T-cell (primary cell): ENCODE data around the gene CFD. TPM values are rescaled to one million over a fixed set of nuclear protein-coding genes. Genes with fewer than 3 reads are reported as not detected.

Experiments
- ATAC-seq, 4 experiments: fragments of 200-7000 bp in 3 of 4; fragments of 150-1000 bp in 1 of 4; cut with Tn5 transposase; replicated peaks in 1 of 4; 1 replicate in 3 of 4; 2 replicates in 1 of 4; pipeline ENCODE4 v1.10.0; 2021; ENCODE audit warnings: moderate library complexity in 3 of 4, mild to moderate bottlenecking in 2 of 4, moderate number of reproducible peaks in 1 of 4
- CTCF ChIA-PET, 2 donors: fragments of 300-600 bp; sonication (Branson Sonifier 250); formaldehyde crosslinking; loops; one replicate each; lab custom pipeline; 2022; ENCODE audit warnings: antibody characterized with exemption in 2 of 2; lab: Charles Lee
- POLR2A ChIA-PET, 2 donors: fragments of 300-600 bp; sonication (Branson Sonifier 250); formaldehyde crosslinking; loops; one replicate each; lab custom pipeline; 2022; ENCODE audit warnings: antibody characterized with exemption in 2 of 2; lab: Charles Lee
- DNase-seq, 35 experiments: peaks; one replicate each; pipeline versions ENCODE4 v3.0.0 to v3.0.0-alpha.2; 2013 to 2023
- H3K27ac ChIP-seq: one replicate; pipeline ENCODE4 v1.5.1; 2013; ENCODE audit warnings: low read length
- H3K27me3 ChIP-seq, 2 experiments: replicated peaks in 1 of 2; 1 replicate in 1 of 2; 2 replicates in 1 of 2; pipeline versions ENCODE4 v1.6.1 to v1.7.0; 2013; ENCODE audit warnings: low read length in 1 of 2, mixed read lengths in 1 of 2; ENCODE audit not compliant: control insufficient read depth in 2 of 2, insufficient read depth in 2 of 2; ENCODE audit errors: extremely low read depth in 1 of 2
- H3K36me3 ChIP-seq, 2 donors: 1 replicate in 1 of 2; 2 replicates in 1 of 2; pipeline versions ENCODE4 v1.6.1 to v1.7.0; 2013; ENCODE audit warnings: low read length in 1 of 2; ENCODE audit not compliant: control insufficient read depth in 2 of 2, insufficient read depth in 1 of 2; ENCODE audit errors: extremely low read depth in 1 of 2
- H3K4me1 ChIP-seq, 2 experiments: 1 replicate in 1 of 2; 2 replicates in 1 of 2; pipeline versions ENCODE4 v1.6.1 to v1.7.0; 2013; ENCODE audit warnings: low read length in 2 of 2, mixed read lengths in 1 of 2; ENCODE audit not compliant: insufficient read depth in 2 of 2, control insufficient read depth in 1 of 2; ENCODE audit errors: extremely low read depth in 1 of 2
- H3K4me3 ChIP-seq, 2 donors: 1 replicate in 1 of 2; 2 replicates in 1 of 2; pipeline versions ENCODE4 v1.5.1 to v1.7.0; 2013; ENCODE audit warnings: mild to moderate bottlenecking in 2 of 2, low read length in 1 of 2, moderate library complexity in 1 of 2; ENCODE audit not compliant: control insufficient read depth in 1 of 2; ENCODE audit errors: extremely low read depth in 1 of 2
- H3K9me3 ChIP-seq: 2 replicates; pipeline ENCODE4 v1.7.0; 2013
- H3K27ac Mint-ChIP-seq, 2 donors: one replicate each; pipeline ENCODE4 v1.8.0; 2020 to 2021; ENCODE audit warnings: mild to moderate bottlenecking in 2 of 2, mixed read lengths in 2 of 2
- H3K27me3 Mint-ChIP-seq, 2 donors: one replicate each; pipeline ENCODE4 v1.8.0; 2021 to 2022; ENCODE audit warnings: mixed read lengths in 2 of 2
- H3K36me3 Mint-ChIP-seq: one replicate; pipeline ENCODE4 v1.8.0; 2021; ENCODE audit warnings: mixed read lengths
- H3K4me1 Mint-ChIP-seq, 3 donors: one replicate each; pipeline ENCODE4 v1.8.0; 2020 to 2022; ENCODE audit warnings: mixed read lengths in 3 of 3, mild to moderate bottlenecking in 1 of 3
- H3K4me3 Mint-ChIP-seq, 3 donors: one replicate each; pipeline ENCODE4 v1.8.0; 2020 to 2022; ENCODE audit warnings: mild to moderate bottlenecking in 3 of 3, mixed read lengths in 3 of 3, moderate library complexity in 3 of 3
- H3K9me3 Mint-ChIP-seq, 3 donors: one replicate each; pipeline ENCODE4 v1.8.0; 2020 to 2022; ENCODE audit warnings: mixed read lengths in 3 of 3
- WGBS: methylation state at CpG from one replicate; pipeline ENCODE4 v1.1.5; 2013; ENCODE audit warnings: missing lambda C conversion rate; ENCODE audit not compliant: insufficient coverage; 5-methylcytosine and 5-hydroxymethylcytosine counted together
- total RNA-seq, 35 experiments: library from RNA in 6 of 35; stranded (reverse) in 6 of 35; fragments of 120-200 nt in 1 of 35; gene quantifications; one replicate each; pipeline versions ENCODE4 v1.2.1 to v1.2.4 and lab custom pipeline; 2013 to 2026

The CFD gene
- total RNA-seq (10 to 100 TPM in 1 of 5 donors, 1 to 10 TPM in 4; 2.8 to 10.3 (median 5.6) TPM), total RNA-seq (lab: John Stamatoyannopoulos, UW) (0.25 to 13.5 (median 1.6) reads per million in 29 experiments)
- 1.6 TPM for total RNA-seq (2013)

DNA sequence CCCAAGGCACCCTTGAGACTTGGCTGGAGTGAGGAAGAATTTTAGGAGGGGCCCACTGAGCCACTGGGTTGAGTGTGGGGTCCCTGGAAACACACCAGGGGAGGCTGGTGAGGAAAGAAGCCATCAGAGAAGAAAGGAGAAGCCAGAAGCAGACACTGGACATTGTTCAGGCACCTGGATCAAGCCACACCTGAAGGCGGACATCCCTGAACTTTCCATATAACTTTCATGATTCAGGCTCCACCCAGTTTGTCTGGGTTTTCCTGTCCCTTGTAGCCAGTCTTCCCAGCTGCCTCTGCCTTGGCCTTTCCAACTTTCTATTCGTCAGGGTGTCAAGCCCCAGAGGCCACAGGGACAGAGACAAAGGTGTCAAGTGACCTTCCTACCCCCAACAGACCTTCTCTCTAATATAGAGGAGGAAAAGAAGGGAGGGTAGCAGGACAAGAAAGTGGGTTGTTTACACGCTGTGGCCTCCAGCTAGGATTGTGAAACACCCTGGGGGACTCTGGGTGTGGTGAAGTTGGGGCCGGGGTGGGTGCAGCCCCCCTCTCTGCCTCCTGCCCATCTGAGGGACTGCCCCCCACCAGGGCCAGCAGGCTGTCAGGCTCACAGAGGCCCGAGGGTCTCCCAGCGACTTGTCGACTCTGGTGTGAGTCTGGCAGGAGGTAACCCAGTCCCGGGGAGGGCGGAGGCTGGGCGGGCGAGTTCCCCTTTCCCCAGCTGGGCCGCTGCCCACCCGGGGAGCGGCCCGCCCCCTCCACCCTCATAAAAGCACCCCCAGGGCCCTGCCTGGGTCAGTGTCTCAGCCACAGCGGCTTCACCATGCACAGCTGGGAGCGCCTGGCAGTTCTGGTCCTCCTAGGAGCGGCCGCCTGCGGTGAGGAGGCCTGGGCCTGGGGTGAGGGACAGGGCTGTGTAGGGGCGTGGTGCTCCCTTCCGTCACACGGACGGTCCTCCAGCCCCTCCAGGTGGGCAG, at the start of gene CFD:
Gene CFD (plus strand): TSS at position 797 of the 976 bp plus-strand sequence. CDS start 26 bp downstream, at position 823.
- 31% methylated on average over 15 of the region's 24 CpGs for WGBS
- Histone ChIP-seq H3K4me1 (peaks cover 7 to 37% of the 10 kb centered on the region in 2 experiments), H3K27me3 (peaks cover 0 to 59% of the 10 kb centered on the region in 2 experiments), H3K27ac (no peak within 1 kb of the TSS), H3K9me3 (no peaks in the 10 kb centered on the region), H3K4me3 (peak within 1 kb of the TSS in 1 of 2 donors; percentile 23), H3K36me3 (no peaks in the 10 kb centered on the region)
- ATAC-seq: no peak
- H3K36me3 Mint-ChIP-seq: no peaks in the 10 kb centered on the region
- H3K9me3 Mint-ChIP-seq: no peaks in the 10 kb centered on the region
- no peak within 1 kb of the TSS for H3K27ac Mint-ChIP-seq
- ChIA-PET CTCF (interaction anchor here in 1 of 2 donors (0.6 to 1.2 kb wide), 2 partner anchors 61 to 138 kb away, joined by 4 to 9 read pairs; no protein-coding TSS in a partner anchor), POLR2A (interaction anchor here (0.6 kb wide), 2 partner anchors 48 to 59 kb away, joined by 3 to 6 read pairs; no protein-coding TSS in a partner anchor)
- H3K27me3 Mint-ChIP-seq: peaks cover 0 to 9% of the 10 kb centered on the region in 2 donors
- peak within 1 kb of the TSS; percentile 13 to 28 (median 17) for H3K4me3 Mint-ChIP-seq
- peak in 2 of 35 experiments; percentile 28 to 54 for DNase-seq
- peaks cover 17 to 21% (median 19%) of the 10 kb centered on the region in 3 donors for H3K4me1 Mint-ChIP-seq

DNA sequence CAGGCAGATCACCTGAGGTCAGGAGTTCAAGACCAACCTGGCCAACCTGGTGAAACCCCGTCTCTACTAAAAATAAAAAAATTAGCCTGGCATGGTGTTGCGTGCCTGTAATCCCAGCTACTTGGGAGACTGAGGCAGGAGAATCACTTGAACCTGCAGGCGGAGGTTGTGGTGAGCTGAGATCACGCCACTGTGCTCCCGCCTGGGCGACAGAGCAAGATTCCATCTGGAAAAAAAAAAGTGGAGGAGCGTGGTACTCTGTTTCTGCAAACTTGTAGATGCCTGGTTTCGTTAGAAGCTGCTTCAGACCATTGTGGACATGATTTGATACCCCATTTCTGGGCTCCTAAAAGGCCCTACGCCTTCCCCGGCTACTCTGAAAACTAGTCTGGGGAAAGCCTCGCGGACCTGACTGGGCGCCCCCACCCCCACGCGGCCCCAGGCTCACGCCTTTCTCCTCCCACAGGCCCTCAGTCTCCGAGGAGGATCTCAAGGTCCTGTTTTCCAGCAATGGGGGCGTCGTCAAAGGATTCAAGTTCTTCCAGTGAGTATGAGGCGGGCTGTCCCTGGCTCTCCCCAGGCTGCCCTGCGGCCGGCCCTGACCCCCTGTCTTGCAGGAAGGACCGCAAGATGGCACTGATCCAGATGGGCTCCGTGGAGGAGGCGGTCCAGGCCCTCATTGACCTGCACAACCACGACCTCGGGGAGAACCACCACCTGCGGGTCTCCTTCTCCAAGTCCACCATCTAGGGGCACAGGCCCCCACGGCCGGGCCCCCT, 49.2 kb upstream of the CFD start:
- no peaks in the 10 kb centered on the region for H3K9me3 Mint-ChIP-seq
- ATAC-seq (no peak), DNase-seq (no peak)
- POLR2A ChIA-PET: interaction anchor here in 1 of 2 donors (0.6 kb wide), 1 partner anchor 176 kb away, joined by 7 read pairs; no protein-coding TSS in a partner anchor
- H3K27ac ChIP-seq: no peak overlapping the region
- CTCF ChIA-PET: no interaction called here
- no peak overlapping the region for H3K27ac Mint-ChIP-seq
- H3K4me3 ChIP-seq: no peak overlapping the region
- peaks cover 7 to 11% (median 9%) of the 10 kb centered on the region in 3 donors for H3K4me1 Mint-ChIP-seq
- H3K36me3 Mint-ChIP-seq: peaks cover 19% of the 10 kb centered on the region
- H3K9me3 ChIP-seq: no peaks in the 10 kb centered on the region
- no peaks in the 10 kb centered on the region for H3K4me1 ChIP-seq
- H3K27me3 Mint-ChIP-seq: no peaks in the 10 kb centered on the region
- H3K36me3 ChIP-seq: peaks cover 65 to 67% of the 10 kb centered on the region in 2 donors
- H3K27me3 ChIP-seq: no peaks in the 10 kb centered on the region
- 95% methylated on average over 29 of the region's 30 CpGs for WGBS
- H3K4me3 Mint-ChIP-seq: no peak overlapping the region

- ATAC-seq (no peak), DNase-seq (no peak)
- Mint-ChIP-seq H3K4me3 (no peak overlapping the region), H3K4me1 (peaks cover 7 to 11% (median 9%) of the 10 kb centered on the region in 3 donors), H3K36me3 (peaks cover 22% of the 10 kb centered on the region), H3K27me3 (no peaks in the 10 kb centered on the region), H3K9me3 (no peaks in the 10 kb centered on the region), H3K27ac (no peak overlapping the region)
- CTCF ChIA-PET: no interaction called here
- Histone ChIP-seq H3K27ac (no peak overlapping the region), H3K36me3 (peaks cover 58 to 61% of the 10 kb centered on the region in 2 donors), H3K9me3 (no peaks in the 10 kb centered on the region), H3K4me3 (no peak overlapping the region), H3K27me3 (no peaks in the 10 kb centered on the region), H3K4me1 (no peaks in the 10 kb centered on the region)
- WGBS: 93% methylated on average over 20 of the region's 25 CpGs
- POLR2A ChIA-PET: interaction anchor here in 1 of 2 donors (0.6 kb wide), 1 partner anchor 177 kb away, joined by 7 read pairs; no protein-coding TSS in a partner anchor
These were observed 48.5 kb upstream of the CFD start for GRCh38 chr19:810883-811489.

GRCh38 chr19:811506-812048, 47.9 kb upstream of the CFD start:
- Histone ChIP-seq H3K36me3 (peaks cover 52 to 55% of the 10 kb centered on the region in 2 donors), H3K27me3 (no peaks in the 10 kb centered on the region), H3K9me3 (no peaks in the 10 kb centered on the region), H3K27ac (no peak overlapping the region), H3K4me1 (no peaks in the 10 kb centered on the region), H3K4me3 (no peak overlapping the region)
- ChIA-PET POLR2A (no interaction called here), CTCF (no interaction called here)
- H3K9me3 Mint-ChIP-seq: no peaks in the 10 kb centered on the region
- ATAC-seq (no peak), DNase-seq (no peak)
- H3K4me3 Mint-ChIP-seq: no peak overlapping the region
- 93% methylated on average over 11 of the region's 20 CpGs for WGBS
- no peaks in the 10 kb centered on the region for H3K27me3 Mint-ChIP-seq
- H3K4me1 Mint-ChIP-seq: peaks cover 9 to 13% (median 10%) of the 10 kb centered on the region in 3 donors
- peaks cover 26% of the 10 kb centered on the region for H3K36me3 Mint-ChIP-seq
- H3K27ac Mint-ChIP-seq: no peak overlapping the region

DNA sequence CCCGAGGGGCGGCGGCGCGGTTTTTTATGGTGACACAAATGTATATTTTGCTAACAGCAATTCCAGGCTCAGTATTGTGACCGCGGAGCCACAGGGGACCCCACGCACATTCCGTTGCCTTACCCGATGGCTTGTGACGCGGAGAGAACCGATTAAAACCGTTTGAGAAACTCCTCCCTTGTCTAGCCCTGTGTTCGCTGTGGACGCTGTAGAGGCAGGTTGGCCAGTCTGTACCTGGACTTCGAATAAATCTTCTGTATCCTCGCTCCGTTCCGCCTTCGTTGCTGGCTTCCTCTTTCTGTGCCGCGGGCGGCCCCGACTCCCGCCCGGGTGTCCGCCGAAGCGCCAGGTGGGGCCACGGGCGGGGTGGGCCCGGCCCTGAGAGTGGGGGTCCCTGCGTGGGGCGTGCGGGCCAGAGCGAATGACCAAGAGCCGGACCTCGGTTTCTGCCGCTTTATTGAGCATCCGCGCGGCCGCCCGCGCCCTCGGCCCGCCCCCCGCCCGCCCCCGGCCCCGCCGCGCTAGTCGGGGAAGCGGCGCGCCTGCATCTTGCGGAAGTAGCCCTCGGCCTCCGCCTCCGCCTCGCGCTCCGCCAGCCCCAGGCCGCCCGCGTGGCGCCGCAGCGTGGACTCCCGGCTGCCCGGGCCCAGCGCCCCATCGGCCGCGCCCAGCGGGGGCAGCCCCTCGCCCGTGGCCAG, 47.3 kb upstream of the CFD start:
- CTCF ChIA-PET: no interaction called here
- H3K9me3 ChIP-seq: no peaks in the 10 kb centered on the region
- H3K4me1 Mint-ChIP-seq: peaks cover 7 to 14% (median 7%) of the 10 kb centered on the region in 3 donors
- no peaks in the 10 kb centered on the region for H3K4me1 ChIP-seq
- no peak for DNase-seq
- H3K27me3 Mint-ChIP-seq: no peaks in the 10 kb centered on the region
- POLR2A ChIA-PET: no interaction called here
- H3K27me3 ChIP-seq: no peaks in the 10 kb centered on the region
- peaks cover 46 to 48% of the 10 kb centered on the region in 2 donors for H3K36me3 ChIP-seq
- no peak overlapping the region for H3K27ac ChIP-seq
- no peaks in the 10 kb centered on the region for H3K9me3 Mint-ChIP-seq
- no peak overlapping the region for H3K27ac Mint-ChIP-seq
- peak in 1 of 4 experiments; percentile 1 for ATAC-seq
- 96% methylated on average over 52 of the region's 80 CpGs for WGBS
- no peak overlapping the region for H3K4me3 Mint-ChIP-seq
- H3K4me3 ChIP-seq: no peak overlapping the region
- peaks cover 22% of the 10 kb centered on the region for H3K36me3 Mint-ChIP-seq
